GM21447 (cell line): Measurements from ENCODE around the gene CMYA5.

ENCODE experiments used
- ATAC-seq: cut with Tn5 transposase; IDR thresholded peaks from one replicate; pipeline ENCODE4 v1.9.1; 2021; ENCODE audit not compliant: unreplicated experiment

CMYA5 gene

GRCh38 chr5:79793304-79793703 lies 103.7 kb downstream of the CMYA5 start:
- no peak for ATAC-seq

GRCh38 chr5:79793722-79794121 lies 104.1 kb downstream of the CMYA5 start:
- no peak for ATAC-seq

GRCh38 chr5:79794347-79794746 lies 104.7 kb downstream of the CMYA5 start:
- ATAC-seq = no peak

GRCh38 chr5:79795764-79796398 lies 106.2 kb downstream of the CMYA5 start:
- no peak for ATAC-seq

- no peak for ATAC-seq
Measured at GRCh38 chr5:79798893-79799590, 109.4 kb downstream of the CMYA5 start.

- no peak for ATAC-seq
Measured at GRCh38 chr5:79800979-79801827, 111.6 kb downstream of the CMYA5 start.

GRCh38 chr5:79802406-79802805 lies 112.8 kb downstream of the CMYA5 start:
- ATAC-seq = no peak

- ATAC-seq = no peak
Measured at GRCh38 chr5:79803007-79803406, 113.4 kb downstream of the CMYA5 start.

GRCh38 chr5:79806741-79807140 lies 117.1 kb downstream of the CMYA5 start:
- ATAC-seq = no peak

- ATAC-seq = no peak
Measured at GRCh38 chr5:79809743-79810142, 120.1 kb downstream of the CMYA5 start.

GRCh38 chr5:79811081-79811480 lies 121.4 kb downstream of the CMYA5 start:
- ATAC-seq = no peak

- ATAC-seq = no peak
Measured at GRCh38 chr5:79811904-79812303, 122.3 kb downstream of the CMYA5 start.

GRCh38 chr5:79814699-79815098 lies 125.1 kb downstream of the CMYA5 start:
- no peak for ATAC-seq

GRCh38 chr5:79816014-79816413 lies 126.4 kb downstream of the CMYA5 start:
- no peak for ATAC-seq

GRCh38 chr5:79820648-79821047 lies 131.0 kb downstream of the CMYA5 start:
- no peak for ATAC-seq

- no peak for ATAC-seq
Measured at GRCh38 chr5:79824444-79824843, 134.8 kb downstream of the CMYA5 start.

- ATAC-seq = no peak
Measured at GRCh38 chr5:79825802-79826201, 136.2 kb downstream of the CMYA5 start.

- ATAC-seq = no peak
Measured at GRCh38 chr5:79827159-79827629, 137.6 kb downstream of the CMYA5 start.

GRCh38 chr5:79829260-79829659 lies 139.6 kb downstream of the CMYA5 start:
- ATAC-seq = no peak

GRCh38 chr5:79831381-79832309 lies 142.0 kb downstream of the CMYA5 start:
- ATAC-seq = no peak

GRCh38 chr5:79832911-79833310 lies 143.3 kb downstream of the CMYA5 start:
- ATAC-seq = no peak
